Neural progenitor cell (in vitro differentiated cells): ENCODE data around the gene APLN. TPM values are rescaled to one million over a fixed set of nuclear protein-coding genes. Genes with fewer than 3 reads are reported as not detected.
A peak's percentile ranks its signal among the peaks of the same experiment; 100 is the strongest.

ENCODE experiments used
- DNase-seq: peaks from one replicate; pipeline ENCODE4 v3.0.0-alpha.2; 2016; ENCODE audit warnings: low spot score
- H2AFZ ChIP-seq: fragments of 200-600 bp; sonication (generic); replicated peaks from 2 replicates; pipeline ENCODE4 v1.6.1; 2016; ENCODE audit warnings: antibody characterized with exemption
- H3F3A ChIP-seq: fragments of 200-600 bp; sonication (generic); 2 replicates; pipeline ENCODE4 v1.6.1; 2016; ENCODE audit warnings: antibody characterized with exemption, low read depth
- H3K27ac ChIP-seq: fragments of 200-600 bp; sonication (generic); 2 replicates; pipeline ENCODE4 v1.5.1; 2016; ENCODE audit warnings: mild to moderate bottlenecking
- H3K27me3 ChIP-seq: fragments of 200-600 bp; sonication (generic); 2 replicates; pipeline ENCODE4 v1.6.1; 2016; ENCODE audit warnings: mild to moderate bottlenecking, moderate library complexity
- H3K36me3 ChIP-seq: fragments of 200-600 bp; sonication (generic); 2 replicates; pipeline ENCODE4 v1.5.1; 2016
- H3K4me1 ChIP-seq: fragments of 200-600 bp; sonication (generic); 2 replicates; pipeline ENCODE4 v1.6.1; 2016; ENCODE audit warnings: mixed run types
- H3K4me2 ChIP-seq: fragments of 200-600 bp; sonication (generic); 2 replicates; pipeline ENCODE4 v1.6.1; 2016
- H3K4me3 ChIP-seq: fragments of 200-600 bp; sonication (generic); 2 replicates; pipeline ENCODE4 v1.5.1; 2016
- H3K79me2 ChIP-seq: fragments of 200-600 bp; sonication (generic); 2 replicates; pipeline ENCODE4 v1.6.1; 2016; ENCODE audit warnings: low read depth
- H3K9ac ChIP-seq: fragments of 200-600 bp; sonication (generic); 2 replicates; pipeline ENCODE4 v1.6.1; 2016
- H3K9me3 ChIP-seq: fragments of 200-600 bp; sonication (generic); 2 replicates; pipeline ENCODE4 v1.5.1; 2016; ENCODE audit warnings: low read depth
- H4K20me1 ChIP-seq: fragments of 200-600 bp; sonication (generic); 2 replicates; pipeline ENCODE4 v1.6.1; 2016; ENCODE audit warnings: low read depth
- H3K27ac Mint-ChIP-seq: 3 replicates; pipeline ENCODE4 v1.8.0; 2021; ENCODE audit warnings: mixed read lengths
- H3K27me3 Mint-ChIP-seq: 2 replicates; pipeline ENCODE4 v1.8.0; 2022; ENCODE audit warnings: low read depth, mild to moderate bottlenecking, inconsistent platforms, moderate library complexity, mixed read lengths; ENCODE audit not compliant: insufficient read depth
- H3K36me3 Mint-ChIP-seq: 3 replicates; pipeline ENCODE4 v1.8.0; 2021; ENCODE audit warnings: mixed read lengths
- H3K4me1 Mint-ChIP-seq: 3 replicates; pipeline ENCODE4 v1.8.0; 2021; ENCODE audit warnings: mixed read lengths
- H3K4me3 Mint-ChIP-seq: 3 replicates; pipeline ENCODE4 v1.8.0; 2021; ENCODE audit warnings: mild to moderate bottlenecking, moderate library complexity, mixed read lengths
- H3K9me3 Mint-ChIP-seq: 3 replicates; pipeline ENCODE4 v1.8.0; 2020; ENCODE audit warnings: mixed read lengths
- EZH2 ChIP-seq: fragments of 200-600 bp; sonication (generic); IDR thresholded peaks from 2 replicates; pipeline ENCODE4 v1.6.1; 2017; ENCODE audit warnings: antibody characterized with exemption, mild to moderate bottlenecking, moderate library complexity
- EZH2phosphoT487 ChIP-seq: fragments of 200-600 bp; sonication (generic); IDR thresholded peaks from 2 replicates; pipeline ENCODE4 v1.6.1; 2017; ENCODE audit warnings: antibody characterized with exemption
- total RNA-seq: library from RNA; depleted of rRNA; stranded (reverse); fragments of >200 nt; gene quantifications from 2 replicates; pipeline ENCODE4 v1.2.3, GENCODE V29; 2015; ENCODE audit warnings: low replicate concordance
- TF ChIP-seq, protein P1 (sequence below): fragments of 200-600 bp; sonication (generic); IDR thresholded peaks from 2 replicates; pipeline ENCODE4 v1.5.1; 2017; ENCODE audit warnings: antibody characterized with exemption, mild to moderate bottlenecking

The APLN gene
- total RNA-seq, 1 donor from 2014 or later: 0.22 TPM

- no peaks in the 10 kb centered on the region for H3K36me3 Mint-ChIP-seq
- Histone ChIP-seq H3K9ac (no peak overlapping the region), H4K20me1 (no peaks in the 10 kb centered on the region), H3K4me3 (no peak overlapping the region), H3K4me2 (no peak overlapping the region), H3K79me2 (no peaks in the 10 kb centered on the region), H3K4me1 (no peaks in the 10 kb centered on the region), H3F3A (no peaks in the 10 kb centered on the region), H3K36me3 (no peaks in the 10 kb centered on the region), H2AFZ (no peak overlapping the region), H3K27me3 (no peaks in the 10 kb centered on the region), H3K27ac (no peak overlapping the region), H3K9me3 (no peaks in the 10 kb centered on the region)
- no peak overlapping the region for H3K4me3 Mint-ChIP-seq
- H3K4me1 Mint-ChIP-seq: peaks cover 22% of the 10 kb centered on the region
- no peak overlapping the region for H3K27ac Mint-ChIP-seq
- no peak for DNase-seq
- peaks cover 5% of the 10 kb centered on the region for H3K9me3 Mint-ChIP-seq
- TF ChIP-seq EZH2phosphoT487: no peak
- TF ChIP-seq EZH2: no peak
- TF ChIP-seq, protein P1, sequence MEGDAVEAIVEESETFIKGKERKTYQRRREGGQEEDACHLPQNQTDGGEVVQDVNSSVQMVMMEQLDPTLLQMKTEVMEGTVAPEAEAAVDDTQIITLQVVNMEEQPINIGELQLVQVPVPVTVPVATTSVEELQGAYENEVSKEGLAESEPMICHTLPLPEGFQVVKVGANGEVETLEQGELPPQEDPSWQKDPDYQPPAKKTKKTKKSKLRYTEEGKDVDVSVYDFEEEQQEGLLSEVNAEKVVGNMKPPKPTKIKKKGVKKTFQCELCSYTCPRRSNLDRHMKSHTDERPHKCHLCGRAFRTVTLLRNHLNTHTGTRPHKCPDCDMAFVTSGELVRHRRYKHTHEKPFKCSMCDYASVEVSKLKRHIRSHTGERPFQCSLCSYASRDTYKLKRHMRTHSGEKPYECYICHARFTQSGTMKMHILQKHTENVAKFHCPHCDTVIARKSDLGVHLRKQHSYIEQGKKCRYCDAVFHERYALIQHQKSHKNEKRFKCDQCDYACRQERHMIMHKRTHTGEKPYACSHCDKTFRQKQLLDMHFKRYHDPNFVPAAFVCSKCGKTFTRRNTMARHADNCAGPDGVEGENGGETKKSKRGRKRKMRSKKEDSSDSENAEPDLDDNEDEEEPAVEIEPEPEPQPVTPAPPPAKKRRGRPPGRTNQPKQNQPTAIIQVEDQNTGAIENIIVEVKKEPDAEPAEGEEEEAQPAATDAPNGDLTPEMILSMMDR: no peak
- peaks cover 4% of the 10 kb centered on the region for H3K27me3 Mint-ChIP-seq
Measured at GRCh38 chrX:129626026-129626425, 28.7 kb downstream of the APLN start.

DNA sequence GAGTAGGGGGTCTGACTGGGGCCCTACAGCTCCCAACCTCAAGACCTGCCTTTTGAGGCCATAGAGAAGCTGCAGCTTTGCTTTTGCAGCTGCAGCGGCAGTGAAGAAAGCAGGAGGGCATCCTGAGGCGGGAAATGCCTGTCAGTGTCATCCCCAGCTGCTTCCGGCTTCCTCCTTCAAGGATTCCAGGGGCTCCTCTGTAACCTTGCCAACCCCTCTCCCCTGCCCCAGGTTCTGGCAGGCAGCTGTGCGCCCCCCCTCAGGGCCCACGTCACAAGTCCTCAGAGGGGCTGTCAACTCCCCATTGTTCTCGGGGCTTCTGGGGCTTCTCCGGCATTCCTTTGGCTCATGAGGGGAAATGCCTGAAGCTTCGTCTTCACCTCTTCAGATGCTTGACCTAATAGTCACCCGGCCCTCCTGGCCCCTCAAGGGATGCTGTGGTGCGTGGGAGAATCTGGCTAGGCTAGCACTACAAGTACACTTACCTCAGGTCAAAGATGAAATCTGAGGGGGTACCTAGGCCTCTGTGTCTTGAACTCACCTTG is 31.9 kb downstream of the APLN start:
- Histone ChIP-seq H3K4me3 (no peak overlapping the region), H2AFZ (no peak overlapping the region), H3K4me2 (no peak overlapping the region), H4K20me1 (no peaks in the 10 kb centered on the region), H3K27ac (no peak overlapping the region), H3K9ac (no peak overlapping the region), H3K9me3 (no peaks in the 10 kb centered on the region), H3K79me2 (no peaks in the 10 kb centered on the region), H3K36me3 (no peaks in the 10 kb centered on the region), H3K27me3 (no peaks in the 10 kb centered on the region), H3K4me1 (no peaks in the 10 kb centered on the region), H3F3A (no peaks in the 10 kb centered on the region)
- Mint-ChIP-seq H3K4me1 (peaks cover 13% of the 10 kb centered on the region), H3K27ac (peak overlapping the region; percentile 76), H3K9me3 (peaks cover 5% of the 10 kb centered on the region), H3K4me3 (no peak overlapping the region), H3K27me3 (peaks cover 3% of the 10 kb centered on the region), H3K36me3 (no peaks in the 10 kb centered on the region)
- TF ChIP-seq, protein P1: no peak
- TF ChIP-seq EZH2 (no peak), EZH2phosphoT487 (no peak)
- DNase-seq: peak; percentile 74

- H3K36me3 Mint-ChIP-seq: no peaks in the 10 kb centered on the region
- H3K27ac Mint-ChIP-seq: no peak overlapping the region
- peaks cover 2% of the 10 kb centered on the region for H3K27me3 Mint-ChIP-seq
Measured at GRCh38 chrX:129618997-129619396, 35.8 kb downstream of the APLN start.

More at GRCh38 chrX:129618997-129619396, 35.8 kb downstream of the APLN start:
- TF ChIP-seq EZH2phosphoT487: no peak
- TF ChIP-seq EZH2: no peak
- TF ChIP-seq, protein P1: no peak
- Histone ChIP-seq H3K27me3 (no peaks in the 10 kb centered on the region), H3K4me2 (no peak overlapping the region), H3K4me1 (no peaks in the 10 kb centered on the region), H3K9me3 (no peaks in the 10 kb centered on the region), H3K27ac (no peak overlapping the region), H2AFZ (no peak overlapping the region), H4K20me1 (no peaks in the 10 kb centered on the region), H3K9ac (no peak overlapping the region), H3K36me3 (no peaks in the 10 kb centered on the region), H3K79me2 (no peaks in the 10 kb centered on the region), H3F3A (no peaks in the 10 kb centered on the region), H3K4me3 (no peak overlapping the region)
- Mint-ChIP-seq H3K4me1 (peaks cover 15% of the 10 kb centered on the region), H3K4me3 (no peak overlapping the region), H3K9me3 (no peaks in the 10 kb centered on the region)
- DNase-seq: no peak
